Right ventricle myocardium superior (tissue), 1 donor: ENCODE results near the gene SLC35F1. TPM values are rescaled to one million over a fixed set of nuclear protein-coding genes. Genes with fewer than 3 reads are reported as not detected.

ENCODE experiments used
- ATAC-seq: fragments of 200-7000 bp; cut with Tn5 transposase; one replicate; pipeline ENCODE4 v1.9.1; 2020; ENCODE audit warnings: mild to moderate bottlenecking; ENCODE audit not compliant: poor library complexity
- DNase-seq: peaks from one replicate; pipeline ENCODE4 v3.0.0-alpha.2; 2020
- intact Hi-C: fragments of 100-400 bp; cut with DNase I; formaldehyde crosslinking; loops from one replicate; pipeline ENCODE4 v1.11.2; 2022
- total RNA-seq: library from RNA; stranded (reverse); fragmentation: NEBNext Ultra II Directional; extraction: Animal tissue kit (Norgen Biotek cat#: 25700); gene quantifications from one replicate; pipeline ENCODE4 v1.2.1, GENCODE V29; 2021
- donor health status: DM: no; HTN: yes; CAD: no; lungs with severe emphysema.

The SLC35F1 gene
- total RNA-seq, 1 donor from 2014 or later: 4.8 TPM

GRCh38 chr6:118086159-118086558, 179.1 kb downstream of the SLC35F1 start:
- intact Hi-C loops: no loop called here
- ATAC-seq (no peak), DNase-seq (no peak)

- ATAC-seq: no peak
- no peak for DNase-seq
- intact Hi-C loops: no loop called here
These were observed 185.0 kb downstream of the SLC35F1 start for GRCh38 chr6:118092086-118092485.

- intact Hi-C loops: no loop called here
- no peak for ATAC-seq
- DNase-seq: no peak
These were observed 190.5 kb downstream of the SLC35F1 start for GRCh38 chr6:118097576-118097975.

GRCh38 chr6:118100717-118101116, 193.7 kb downstream of the SLC35F1 start:
- ATAC-seq (no peak), DNase-seq (no peak)
- intact Hi-C loops: no loop called here

- intact Hi-C loops: no loop called here
- DNase-seq: no peak
- ATAC-seq: no peak
These were observed 194.2 kb downstream of the SLC35F1 start for GRCh38 chr6:118101220-118101619.

GRCh38 chr6:118101831-118102345, 194.8 kb downstream of the SLC35F1 start:
- DNase-seq (no peak), ATAC-seq (no peak)
- intact Hi-C loops: no loop called here

- ATAC-seq: no peak
- no peak for DNase-seq
- intact Hi-C loops: no loop called here
These were observed 195.3 kb downstream of the SLC35F1 start for GRCh38 chr6:118102401-118102800.

- peak; percentile 90 for ATAC-seq
- DNase-seq: no peak
- intact Hi-C loops: no loop called here
These were observed 196.5 kb downstream of the SLC35F1 start for GRCh38 chr6:118103381-118104146.

- no peak for DNase-seq
- ATAC-seq: no peak
- intact Hi-C loops: no loop called here
These were observed 215.2 kb downstream of the SLC35F1 start for GRCh38 chr6:118122161-118122725.

- DNase-seq (no peak), ATAC-seq (no peak)
- intact Hi-C loops: no loop called here
These were observed 215.7 kb downstream of the SLC35F1 start for GRCh38 chr6:118122801-118123200.

GRCh38 chr6:118123503-118124037, 216.5 kb downstream of the SLC35F1 start:
- ATAC-seq: no peak
- intact Hi-C loops: no loop called here

GRCh38 chr6:118124851-118125250, 217.8 kb downstream of the SLC35F1 start:
- intact Hi-C loops: no loop called here
- ATAC-seq (no peak), DNase-seq (no peak)

More at GRCh38 chr6:118123503-118124037, 216.5 kb downstream of the SLC35F1 start:
- no peak for DNase-seq

- intact Hi-C loops: no loop called here
- ATAC-seq: no peak
- DNase-seq: no peak
These were observed 221.7 kb downstream of the SLC35F1 start for GRCh38 chr6:118128755-118129154.

- no peak for ATAC-seq
- intact Hi-C loops: no loop called here
- no peak for DNase-seq
These were observed 227.1 kb downstream of the SLC35F1 start for GRCh38 chr6:118134206-118134605.

- DNase-seq (no peak), ATAC-seq (no peak)
- intact Hi-C loops: no loop called here
These were observed 227.7 kb downstream of the SLC35F1 start for GRCh38 chr6:118134736-118135135.

GRCh38 chr6:118135371-118135770, 228.3 kb downstream of the SLC35F1 start:
- intact Hi-C loops: no loop called here
- ATAC-seq (no peak), DNase-seq (no peak)

- no peak for DNase-seq
- intact Hi-C loops: no loop called here
- no peak for ATAC-seq
These were observed 234.1 kb downstream of the SLC35F1 start for GRCh38 chr6:118141211-118141610.

GRCh38 chr6:118146584-118146983, 239.5 kb downstream of the SLC35F1 start:
- intact Hi-C loops: no loop called here
- ATAC-seq (no peak), DNase-seq (no peak)

- no peak for ATAC-seq
- intact Hi-C loops: no loop called here
- DNase-seq: no peak
These were observed 240.4 kb downstream of the SLC35F1 start for GRCh38 chr6:118147511-118147910.

GRCh38 chr6:118148561-118148960, 241.5 kb downstream of the SLC35F1 start:
- no peak for ATAC-seq
- no peak for DNase-seq
- intact Hi-C loops: no loop called here
